Measurements from ENCODE around the gene HERC5. TPM values are rescaled to one million over a fixed set of nuclear protein-coding genes. Genes with fewer than 3 reads are reported as not detected.

HERC5 gene
- total RNA-seq, 1 donor = 1.4 TPM

DNA sequence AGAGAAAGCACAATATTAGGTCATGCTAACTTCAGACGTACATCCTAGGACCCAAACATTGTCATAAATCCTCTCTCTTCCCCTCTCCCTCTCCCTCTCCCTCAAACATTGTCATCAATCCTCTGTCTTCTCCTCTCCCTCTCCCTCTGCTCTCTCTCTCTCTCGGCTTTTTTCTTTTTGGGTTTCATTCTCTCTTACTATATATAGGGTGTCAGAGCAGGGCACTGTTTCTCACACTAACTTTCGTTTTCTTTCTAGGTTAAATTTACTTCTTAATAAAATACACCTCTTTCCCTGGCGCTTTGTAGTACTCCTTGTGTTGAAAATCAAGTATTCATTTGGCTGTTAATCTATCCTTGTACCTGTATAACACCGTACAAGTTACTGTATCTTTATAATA is 37.0 kb upstream of the HERC5 start:
- no peaks in the 10 kb centered on the region for H3K27me3 ChIP-seq (ENCODE audit: insufficient read depth, low read length)
- no peaks in the 10 kb centered on the region for H3K4me1 ChIP-seq (ENCODE audit: insufficient read depth, low read length)
- peak; percentile 13 for DNase-seq (ENCODE audit: insufficient read length, low spot score, missing footprints)
- TF ChIP-seq, protein P1, sequence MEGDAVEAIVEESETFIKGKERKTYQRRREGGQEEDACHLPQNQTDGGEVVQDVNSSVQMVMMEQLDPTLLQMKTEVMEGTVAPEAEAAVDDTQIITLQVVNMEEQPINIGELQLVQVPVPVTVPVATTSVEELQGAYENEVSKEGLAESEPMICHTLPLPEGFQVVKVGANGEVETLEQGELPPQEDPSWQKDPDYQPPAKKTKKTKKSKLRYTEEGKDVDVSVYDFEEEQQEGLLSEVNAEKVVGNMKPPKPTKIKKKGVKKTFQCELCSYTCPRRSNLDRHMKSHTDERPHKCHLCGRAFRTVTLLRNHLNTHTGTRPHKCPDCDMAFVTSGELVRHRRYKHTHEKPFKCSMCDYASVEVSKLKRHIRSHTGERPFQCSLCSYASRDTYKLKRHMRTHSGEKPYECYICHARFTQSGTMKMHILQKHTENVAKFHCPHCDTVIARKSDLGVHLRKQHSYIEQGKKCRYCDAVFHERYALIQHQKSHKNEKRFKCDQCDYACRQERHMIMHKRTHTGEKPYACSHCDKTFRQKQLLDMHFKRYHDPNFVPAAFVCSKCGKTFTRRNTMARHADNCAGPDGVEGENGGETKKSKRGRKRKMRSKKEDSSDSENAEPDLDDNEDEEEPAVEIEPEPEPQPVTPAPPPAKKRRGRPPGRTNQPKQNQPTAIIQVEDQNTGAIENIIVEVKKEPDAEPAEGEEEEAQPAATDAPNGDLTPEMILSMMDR (IDR thresholded peaks at IDR 0.05; ENCODE audit: extremely low read depth, low read depth, low read length) = no peak
- no peak overlapping the region for H2AFZ ChIP-seq (ENCODE audit: low read length)
- H3K4me2 ChIP-seq (ENCODE audit: insufficient read depth, low read length) = no peak overlapping the region
- H3K27ac ChIP-seq (ENCODE audit: low read depth, low read length) = no peak overlapping the region
- no peaks in the 10 kb centered on the region for H4K20me1 ChIP-seq (ENCODE audit: insufficient read depth, low read length)
- H3K36me3 ChIP-seq (ENCODE audit: insufficient read depth, low read length) = no peaks in the 10 kb centered on the region
- H3K79me2 ChIP-seq (ENCODE audit: insufficient read depth, low read length) = no peaks in the 10 kb centered on the region
- H3K9me3 ChIP-seq (ENCODE audit: low read depth, low read length) = no peaks in the 10 kb centered on the region
- no peak overlapping the region for H3K4me3 ChIP-seq (ENCODE audit: insufficient read depth, low read length)

DNA sequence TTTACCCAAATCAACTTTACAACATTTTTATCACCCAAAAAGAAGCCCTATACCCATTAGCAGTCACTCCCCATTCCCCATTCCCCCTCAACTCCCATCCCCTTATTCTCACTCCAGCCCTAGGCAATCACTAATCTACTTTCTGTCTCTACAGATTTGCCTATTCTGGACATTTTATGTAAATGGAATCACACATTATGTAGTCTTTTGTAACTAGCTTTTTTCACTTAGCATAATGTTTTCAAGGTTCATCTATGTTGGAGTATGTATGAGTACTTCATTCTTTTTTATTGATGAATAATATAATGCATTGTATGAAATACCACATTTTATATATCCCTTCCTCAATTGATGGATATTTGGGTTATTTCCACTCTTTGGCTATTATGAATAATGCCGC is 36.1 kb upstream of the HERC5 start:
- Histone ChIP-seq H2AFZ (ENCODE audit: low read length) (no peak overlapping the region), H3K9me3 (ENCODE audit: low read depth, low read length) (no peaks in the 10 kb centered on the region), H3K4me3 (ENCODE audit: insufficient read depth, low read length) (no peak overlapping the region), H3K27me3 (ENCODE audit: insufficient read depth, low read length) (no peaks in the 10 kb centered on the region), H4K20me1 (ENCODE audit: insufficient read depth, low read length) (no peaks in the 10 kb centered on the region), H3K36me3 (ENCODE audit: insufficient read depth, low read length) (no peaks in the 10 kb centered on the region), H3K4me2 (ENCODE audit: insufficient read depth, low read length) (no peak overlapping the region), H3K27ac (ENCODE audit: low read depth, low read length) (no peak overlapping the region), H3K4me1 (ENCODE audit: insufficient read depth, low read length) (no peaks in the 10 kb centered on the region), H3K79me2 (ENCODE audit: insufficient read depth, low read length) (no peaks in the 10 kb centered on the region)
- TF ChIP-seq, protein P1 (IDR thresholded peaks at IDR 0.05; ENCODE audit: extremely low read depth, low read depth, low read length) = no peak
- DNase-seq (ENCODE audit: insufficient read length, low spot score, missing footprints) = no peak

DNA sequence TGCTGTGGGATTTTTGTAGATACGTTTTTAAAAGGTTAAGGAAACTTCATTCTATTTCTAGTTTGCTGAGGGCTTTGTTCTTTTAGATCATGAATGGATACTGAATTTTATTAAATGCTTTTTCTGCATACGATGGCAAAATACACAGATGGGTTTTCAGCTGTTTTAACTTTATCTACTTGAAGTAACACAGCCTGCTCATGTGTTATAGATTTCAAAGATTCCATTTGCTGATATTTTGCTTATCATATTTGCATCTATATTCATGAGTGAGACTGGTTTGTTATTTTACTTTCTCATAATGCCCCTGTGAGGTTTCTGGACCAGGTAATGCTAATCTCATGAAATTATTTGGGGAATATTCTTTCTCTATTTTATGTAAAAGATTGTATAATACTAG is 34.5 kb upstream of the HERC5 start:
- no peaks in the 10 kb centered on the region for H3K9me3 ChIP-seq (ENCODE audit: low read depth, low read length)
- no peak overlapping the region for H3K4me3 ChIP-seq (ENCODE audit: insufficient read depth, low read length)
- no peaks in the 10 kb centered on the region for H4K20me1 ChIP-seq (ENCODE audit: insufficient read depth, low read length)
- H3K27ac ChIP-seq (ENCODE audit: low read depth, low read length) = no peak overlapping the region
- TF ChIP-seq, protein P1 (IDR thresholded peaks at IDR 0.05; ENCODE audit: extremely low read depth, low read depth, low read length) = no peak
- no peak for DNase-seq (ENCODE audit: insufficient read length, low spot score, missing footprints)
- no peaks in the 10 kb centered on the region for H3K36me3 ChIP-seq (ENCODE audit: insufficient read depth, low read length)
- H3K4me2 ChIP-seq (ENCODE audit: insufficient read depth, low read length) = no peak overlapping the region
- H3K27me3 ChIP-seq (ENCODE audit: insufficient read depth, low read length) = no peaks in the 10 kb centered on the region
- H3K4me1 ChIP-seq (ENCODE audit: insufficient read depth, low read length) = no peaks in the 10 kb centered on the region
- H3K79me2 ChIP-seq (ENCODE audit: insufficient read depth, low read length) = no peaks in the 10 kb centered on the region
- no peak overlapping the region for H2AFZ ChIP-seq (ENCODE audit: low read length)

DNA sequence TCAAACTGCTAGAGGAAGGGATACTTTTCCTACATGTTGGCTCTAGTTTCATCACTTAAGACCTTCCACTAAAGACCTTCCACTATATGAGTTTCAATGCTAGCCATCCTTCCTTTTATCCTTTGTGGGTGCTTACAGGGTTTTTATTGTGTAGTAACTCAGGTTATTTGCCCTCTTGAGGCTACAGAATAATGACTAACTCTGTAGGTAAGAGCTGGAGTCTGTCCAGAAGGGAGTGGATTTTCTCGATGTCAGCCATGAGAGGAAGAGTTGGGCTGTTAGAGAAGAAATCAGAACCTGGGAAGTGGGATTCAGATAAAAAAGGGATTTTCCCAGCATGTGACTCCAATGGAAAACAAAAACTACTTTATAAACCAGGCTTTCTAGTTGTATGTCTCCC is 27.5 kb upstream of the HERC5 start:
- TF ChIP-seq, protein P1 (IDR thresholded peaks at IDR 0.05; ENCODE audit: extremely low read depth, low read depth, low read length) = no peak
- DNase-seq (ENCODE audit: insufficient read length, low spot score, missing footprints) = no peak
- Histone ChIP-seq H2AFZ (ENCODE audit: low read length) (no peak overlapping the region), H3K36me3 (ENCODE audit: insufficient read depth, low read length) (no peaks in the 10 kb centered on the region), H4K20me1 (ENCODE audit: insufficient read depth, low read length) (no peaks in the 10 kb centered on the region), H3K4me2 (ENCODE audit: insufficient read depth, low read length) (no peak overlapping the region), H3K79me2 (ENCODE audit: insufficient read depth, low read length) (no peaks in the 10 kb centered on the region), H3K4me3 (ENCODE audit: insufficient read depth, low read length) (no peak overlapping the region), H3K9me3 (ENCODE audit: low read depth, low read length) (no peaks in the 10 kb centered on the region), H3K4me1 (ENCODE audit: insufficient read depth, low read length) (no peaks in the 10 kb centered on the region), H3K27me3 (ENCODE audit: insufficient read depth, low read length) (no peaks in the 10 kb centered on the region), H3K27ac (ENCODE audit: low read depth, low read length) (no peak overlapping the region)

All from osteoblast (primary cell).